ENCODE results near the gene ABCC6. TPM values are rescaled to one million over a fixed set of nuclear protein-coding genes. Genes with fewer than 3 reads are reported as not detected.
A peak's percentile ranks its signal among the peaks of the same experiment; 100 is the strongest.

ABCC6 gene
- polyA plus RNA-seq, 3 donors, result 6.1 to 16.5 (median 14.7) TPM

- peaks cover 0 to 2% (median 0%) of the 10 kb centered on the region in 7 donors for H3K9me3 Mint-ChIP-seq
- peak overlapping the region in 1 of 7 donors; percentile 17 for H3K27ac Mint-ChIP-seq
- Histone ChIP-seq H3K9me3 (replicated peaks in 1 of 2; ENCODE audit: control insufficient read depth in 1 of 2, insufficient read depth in 1 of 2, low read length in 2 of 2) (no peaks in the 10 kb centered on the region), H3K4me3 (replicated peaks in 1 of 3; ENCODE audit: low read depth in 2 of 3, low read length in 3 of 3) (no peak overlapping the region), H2AFZ (ENCODE audit: insufficient read depth, low read depth, low read length, poor library complexity, severe bottlenecking) (no peak overlapping the region), H4K20me1 (ENCODE audit: insufficient read depth, low read length) (no peaks in the 10 kb centered on the region), H3K27ac (ENCODE audit: low read depth in 1 of 2, low read length in 2 of 2) (no peak overlapping the region), H3K4me1 (ENCODE audit: control insufficient read depth in 1 of 2, insufficient read depth in 2 of 2, low read length in 2 of 2) (no peaks in the 10 kb centered on the region), H3K9ac (ENCODE audit: insufficient read depth, low read length, poor library complexity, severe bottlenecking) (no peak overlapping the region), H3K79me2 (ENCODE audit: insufficient read depth, low read length) (no peaks in the 10 kb centered on the region), H3K4me2 (replicated peaks; ENCODE audit: extremely low read depth, low read length, poor library complexity, severe bottlenecking) (no peak overlapping the region), H3K36me3 (replicated peaks in 1 of 2; ENCODE audit: control insufficient read depth in 1 of 2, insufficient read depth in 2 of 2, low read length in 2 of 2) (peaks cover 74 to 100% of the 10 kb centered on the region in 2 donors), H3K27me3 (ENCODE audit: control insufficient read depth in 2 of 2, insufficient read depth in 2 of 2, low read length in 2 of 2) (no peaks in the 10 kb centered on the region)
- WGBS (ENCODE audit: insufficient coverage), result 90% methylated on average over 4 of the region's 9 CpGs
- no peak for DNase-seq
- H3K4me1 Mint-ChIP-seq, result no peaks in the 10 kb centered on the region
- peaks cover 83 to 95% of the 10 kb centered on the region in 2 donors for H3K36me3 Mint-ChIP-seq
- intact Hi-C loops (cut with micrococcal nuclease), result loop anchor here in 1 of 2 donors (10.0 kb wide), 1 partner anchor 65 kb away; no protein-coding TSS in a partner anchor
- no peak overlapping the region for H3K4me3 Mint-ChIP-seq
- H3K27me3 Mint-ChIP-seq (ENCODE audit: low read depth in 3 of 3), result no peaks in the 10 kb centered on the region
- no peak for TF ChIP-seq CTCF (IDR thresholded peaks at IDR 0.05)
Measured at GRCh38 chr16:16110111-16110490, 113.2 kb downstream of the ABCC6 start.

GRCh38 chr16:16109453-16110110, 113.7 kb downstream of the ABCC6 start:
- Mint-ChIP-seq H3K36me3 (peaks cover 79 to 93% of the 10 kb centered on the region in 2 donors), H3K4me1 (no peaks in the 10 kb centered on the region), H3K27me3 (ENCODE audit: low read depth in 3 of 3) (no peaks in the 10 kb centered on the region), H3K27ac (peak overlapping the region in 3 of 7 donors; percentile 10 to 72 (median 17)), H3K4me3 (no peak overlapping the region), H3K9me3 (peaks cover 0 to 2% (median 0%) of the 10 kb centered on the region in 7 donors)
- Histone ChIP-seq H2AFZ (ENCODE audit: insufficient read depth, low read depth, low read length, poor library complexity, severe bottlenecking) (no peak overlapping the region), H3K4me2 (replicated peaks; ENCODE audit: extremely low read depth, low read length, poor library complexity, severe bottlenecking) (no peak overlapping the region), H3K9ac (ENCODE audit: insufficient read depth, low read length, poor library complexity, severe bottlenecking) (no peak overlapping the region), H3K4me1 (ENCODE audit: control insufficient read depth in 1 of 2, insufficient read depth in 2 of 2, low read length in 2 of 2) (no peaks in the 10 kb centered on the region), H3K79me2 (ENCODE audit: insufficient read depth, low read length) (no peaks in the 10 kb centered on the region), H3K36me3 (replicated peaks in 1 of 2; ENCODE audit: control insufficient read depth in 1 of 2, insufficient read depth in 2 of 2, low read length in 2 of 2) (peaks cover 72 to 98% of the 10 kb centered on the region in 2 donors), H3K27ac (ENCODE audit: low read depth in 1 of 2, low read length in 2 of 2) (no peak overlapping the region), H4K20me1 (ENCODE audit: insufficient read depth, low read length) (no peaks in the 10 kb centered on the region), H3K9me3 (replicated peaks in 1 of 2; ENCODE audit: control insufficient read depth in 1 of 2, insufficient read depth in 1 of 2, low read length in 2 of 2) (no peaks in the 10 kb centered on the region), H3K27me3 (ENCODE audit: control insufficient read depth in 2 of 2, insufficient read depth in 2 of 2, low read length in 2 of 2) (no peaks in the 10 kb centered on the region), H3K4me3 (replicated peaks in 1 of 3; ENCODE audit: low read depth in 2 of 3, low read length in 3 of 3) (no peak overlapping the region)
- intact Hi-C loops (cut with micrococcal nuclease), result loop anchor here in 1 of 2 donors (10.0 kb wide), 1 partner anchor 65 kb away; no protein-coding TSS in a partner anchor
- no peak for TF ChIP-seq CTCF (IDR thresholded peaks at IDR 0.05)
- no peak for DNase-seq
- WGBS (ENCODE audit: insufficient coverage), result 85% methylated on average over 6 of the region's 8 CpGs

All from CD14-positive monocyte (primary cell).